SK-N-SH (cell line): ENCODE data around the gene STK16.

Source experiments
- EP300 ChIP-seq, 2 experiments: IDR thresholded peaks; 2 replicates each; pipeline versions ENCODE4 v1.4.0 to v1.6.1; 2012; ENCODE audit warnings: borderline replicate concordance in 1 of 2, low read depth in 1 of 2, low read length in 1 of 2
- EZH2phosphoT487 ChIP-seq: fragments of 200-600 bp; sonication (generic); IDR thresholded peaks from 2 replicates; pipeline ENCODE4 v1.6.1; 2017; ENCODE audit warnings: low read depth, mixed run types, mild to moderate bottlenecking, antibody characterized with exemption, moderate library complexity, borderline replicate concordance
- FOXM1 ChIP-seq: IDR thresholded peaks from 2 replicates; pipeline ENCODE4 v1.4.0; 2012; ENCODE audit warnings: low read depth, mild to moderate bottlenecking
- POLR2AphosphoS5 ChIP-seq: IDR thresholded peaks from 2 replicates; pipeline ENCODE4 v1.6.1; 2012; ENCODE audit warnings: low read depth, low read length
- RAD21 ChIP-seq: IDR thresholded peaks from 2 replicates; pipeline ENCODE4 v1.6.1; 2012; ENCODE audit warnings: mild to moderate bottlenecking, low read length
- TAF1 ChIP-seq: IDR thresholded peaks from 2 replicates; pipeline ENCODE4 v1.6.1; 2012; ENCODE audit warnings: low read depth, mild to moderate bottlenecking, low read length, moderate library complexity, borderline replicate concordance
- TCF12 ChIP-seq: IDR thresholded peaks from 2 replicates; pipeline ENCODE4 v1.4.0; 2012
- YY1 ChIP-seq: IDR thresholded peaks from 2 replicates; pipeline ENCODE4 v1.4.0; 2012; ENCODE audit warnings: low read depth, mild to moderate bottlenecking
- TF ChIP-seq, protein P1 (sequence below): fragments of 200-600 bp; sonication (generic); IDR thresholded peaks from 2 replicates; pipeline ENCODE4 v1.6.1; 2017; ENCODE audit warnings: antibody characterized with exemption, mild to moderate bottlenecking, moderate library complexity
- TF ChIP-seq, protein P2 (sequence below): IDR thresholded peaks from 2 replicates; pipeline ENCODE4 v1.4.0; 2012; ENCODE audit warnings: low read depth
- TF ChIP-seq, protein P3 (sequence below): IDR thresholded peaks from 2 replicates; pipeline ENCODE4 v1.6.1; 2012; ENCODE audit warnings: mild to moderate bottlenecking, low read depth, low read length, moderate library complexity

DNA sequence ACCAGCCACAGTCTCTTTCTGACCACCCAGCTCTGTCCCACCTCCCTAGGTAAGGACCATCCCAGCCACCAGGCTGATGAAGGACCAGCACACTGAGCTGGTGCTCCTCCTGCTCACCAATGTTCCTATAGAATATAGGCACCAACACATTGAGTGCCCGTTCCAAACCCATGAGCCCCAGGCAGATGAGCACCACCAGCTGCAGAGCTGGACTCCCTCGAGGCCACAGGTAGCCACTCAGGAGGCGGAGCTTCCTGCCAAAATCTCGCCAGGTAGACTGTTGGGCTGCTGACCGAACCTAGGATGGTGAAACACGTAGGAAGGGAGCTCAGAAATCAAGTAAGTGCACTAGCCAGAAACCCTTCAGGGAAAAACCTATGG lies 28.8 kb upstream of the STK16 start:
- TF ChIP-seq YY1: no peak
- TF ChIP-seq, protein P1, sequence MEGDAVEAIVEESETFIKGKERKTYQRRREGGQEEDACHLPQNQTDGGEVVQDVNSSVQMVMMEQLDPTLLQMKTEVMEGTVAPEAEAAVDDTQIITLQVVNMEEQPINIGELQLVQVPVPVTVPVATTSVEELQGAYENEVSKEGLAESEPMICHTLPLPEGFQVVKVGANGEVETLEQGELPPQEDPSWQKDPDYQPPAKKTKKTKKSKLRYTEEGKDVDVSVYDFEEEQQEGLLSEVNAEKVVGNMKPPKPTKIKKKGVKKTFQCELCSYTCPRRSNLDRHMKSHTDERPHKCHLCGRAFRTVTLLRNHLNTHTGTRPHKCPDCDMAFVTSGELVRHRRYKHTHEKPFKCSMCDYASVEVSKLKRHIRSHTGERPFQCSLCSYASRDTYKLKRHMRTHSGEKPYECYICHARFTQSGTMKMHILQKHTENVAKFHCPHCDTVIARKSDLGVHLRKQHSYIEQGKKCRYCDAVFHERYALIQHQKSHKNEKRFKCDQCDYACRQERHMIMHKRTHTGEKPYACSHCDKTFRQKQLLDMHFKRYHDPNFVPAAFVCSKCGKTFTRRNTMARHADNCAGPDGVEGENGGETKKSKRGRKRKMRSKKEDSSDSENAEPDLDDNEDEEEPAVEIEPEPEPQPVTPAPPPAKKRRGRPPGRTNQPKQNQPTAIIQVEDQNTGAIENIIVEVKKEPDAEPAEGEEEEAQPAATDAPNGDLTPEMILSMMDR: no peak
- no peak for TF ChIP-seq EP300 (IDR thresholded peaks at IDR 0.05; ENCODE audit: borderline replicate concordance in 1 of 2, low read depth in 1 of 2, low read length in 1 of 2)
- no peak for TF ChIP-seq EZH2phosphoT487
- no peak for TF ChIP-seq POLR2AphosphoS5
- no peak for TF ChIP-seq TCF12
- TF ChIP-seq TAF1: no peak
- TF ChIP-seq, protein P2, sequence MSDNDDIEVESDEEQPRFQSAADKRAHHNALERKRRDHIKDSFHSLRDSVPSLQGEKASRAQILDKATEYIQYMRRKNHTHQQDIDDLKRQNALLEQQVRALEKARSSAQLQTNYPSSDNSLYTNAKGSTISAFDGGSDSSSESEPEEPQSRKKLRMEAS: no peak
- TF ChIP-seq, protein P3, sequence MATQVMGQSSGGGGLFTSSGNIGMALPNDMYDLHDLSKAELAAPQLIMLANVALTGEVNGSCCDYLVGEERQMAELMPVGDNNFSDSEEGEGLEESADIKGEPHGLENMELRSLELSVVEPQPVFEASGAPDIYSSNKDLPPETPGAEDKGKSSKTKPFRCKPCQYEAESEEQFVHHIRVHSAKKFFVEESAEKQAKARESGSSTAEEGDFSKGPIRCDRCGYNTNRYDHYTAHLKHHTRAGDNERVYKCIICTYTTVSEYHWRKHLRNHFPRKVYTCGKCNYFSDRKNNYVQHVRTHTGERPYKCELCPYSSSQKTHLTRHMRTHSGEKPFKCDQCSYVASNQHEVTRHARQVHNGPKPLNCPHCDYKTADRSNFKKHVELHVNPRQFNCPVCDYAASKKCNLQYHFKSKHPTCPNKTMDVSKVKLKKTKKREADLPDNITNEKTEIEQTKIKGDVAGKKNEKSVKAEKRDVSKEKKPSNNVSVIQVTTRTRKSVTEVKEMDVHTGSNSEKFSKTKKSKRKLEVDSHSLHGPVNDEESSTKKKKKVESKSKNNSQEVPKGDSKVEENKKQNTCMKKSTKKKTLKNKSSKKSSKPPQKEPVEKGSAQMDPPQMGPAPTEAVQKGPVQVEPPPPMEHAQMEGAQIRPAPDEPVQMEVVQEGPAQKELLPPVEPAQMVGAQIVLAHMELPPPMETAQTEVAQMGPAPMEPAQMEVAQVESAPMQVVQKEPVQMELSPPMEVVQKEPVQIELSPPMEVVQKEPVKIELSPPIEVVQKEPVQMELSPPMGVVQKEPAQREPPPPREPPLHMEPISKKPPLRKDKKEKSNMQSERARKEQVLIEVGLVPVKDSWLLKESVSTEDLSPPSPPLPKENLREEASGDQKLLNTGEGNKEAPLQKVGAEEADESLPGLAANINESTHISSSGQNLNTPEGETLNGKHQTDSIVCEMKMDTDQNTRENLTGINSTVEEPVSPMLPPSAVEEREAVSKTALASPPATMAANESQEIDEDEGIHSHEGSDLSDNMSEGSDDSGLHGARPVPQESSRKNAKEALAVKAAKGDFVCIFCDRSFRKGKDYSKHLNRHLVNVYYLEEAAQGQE: no peak
- no peak for TF ChIP-seq RAD21
- no peak for TF ChIP-seq FOXM1
